ENCODE results near the gene SHC4. TPM values are rescaled to one million over a fixed set of nuclear protein-coding genes. Genes with fewer than 3 reads are reported as not detected.
A peak's percentile ranks its signal among the peaks of the same experiment; 100 is the strongest.

Gene SHC4
- total and polyA plus RNA-seq, 9 of the 15 experiments (the other 6 are each of a cell fraction or from before 2014, with no cell fraction given) = 0.43 to 1.2 (median 0.67) TPM

DNA sequence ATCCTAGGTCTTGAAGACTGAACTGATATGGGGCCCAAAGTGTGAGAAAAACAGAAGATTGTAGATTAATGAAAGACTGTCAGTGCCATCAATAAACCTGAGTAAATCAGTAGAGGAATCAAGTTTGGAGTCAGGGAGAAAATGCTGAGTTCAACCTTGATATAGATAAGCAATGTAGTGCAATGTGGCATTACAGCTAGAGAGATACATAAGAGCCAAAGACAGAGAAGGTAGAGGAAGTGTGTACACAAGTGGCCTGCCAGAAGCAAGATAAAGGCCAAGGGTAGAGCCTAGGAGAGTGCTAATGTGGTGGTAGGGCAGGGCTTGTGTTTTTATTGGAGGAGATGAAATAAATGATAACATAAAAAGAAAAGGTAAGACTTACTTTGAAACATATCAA, 111.8 kb downstream of the SHC4 start (continued):
- TF ChIP-seq, protein P1, sequence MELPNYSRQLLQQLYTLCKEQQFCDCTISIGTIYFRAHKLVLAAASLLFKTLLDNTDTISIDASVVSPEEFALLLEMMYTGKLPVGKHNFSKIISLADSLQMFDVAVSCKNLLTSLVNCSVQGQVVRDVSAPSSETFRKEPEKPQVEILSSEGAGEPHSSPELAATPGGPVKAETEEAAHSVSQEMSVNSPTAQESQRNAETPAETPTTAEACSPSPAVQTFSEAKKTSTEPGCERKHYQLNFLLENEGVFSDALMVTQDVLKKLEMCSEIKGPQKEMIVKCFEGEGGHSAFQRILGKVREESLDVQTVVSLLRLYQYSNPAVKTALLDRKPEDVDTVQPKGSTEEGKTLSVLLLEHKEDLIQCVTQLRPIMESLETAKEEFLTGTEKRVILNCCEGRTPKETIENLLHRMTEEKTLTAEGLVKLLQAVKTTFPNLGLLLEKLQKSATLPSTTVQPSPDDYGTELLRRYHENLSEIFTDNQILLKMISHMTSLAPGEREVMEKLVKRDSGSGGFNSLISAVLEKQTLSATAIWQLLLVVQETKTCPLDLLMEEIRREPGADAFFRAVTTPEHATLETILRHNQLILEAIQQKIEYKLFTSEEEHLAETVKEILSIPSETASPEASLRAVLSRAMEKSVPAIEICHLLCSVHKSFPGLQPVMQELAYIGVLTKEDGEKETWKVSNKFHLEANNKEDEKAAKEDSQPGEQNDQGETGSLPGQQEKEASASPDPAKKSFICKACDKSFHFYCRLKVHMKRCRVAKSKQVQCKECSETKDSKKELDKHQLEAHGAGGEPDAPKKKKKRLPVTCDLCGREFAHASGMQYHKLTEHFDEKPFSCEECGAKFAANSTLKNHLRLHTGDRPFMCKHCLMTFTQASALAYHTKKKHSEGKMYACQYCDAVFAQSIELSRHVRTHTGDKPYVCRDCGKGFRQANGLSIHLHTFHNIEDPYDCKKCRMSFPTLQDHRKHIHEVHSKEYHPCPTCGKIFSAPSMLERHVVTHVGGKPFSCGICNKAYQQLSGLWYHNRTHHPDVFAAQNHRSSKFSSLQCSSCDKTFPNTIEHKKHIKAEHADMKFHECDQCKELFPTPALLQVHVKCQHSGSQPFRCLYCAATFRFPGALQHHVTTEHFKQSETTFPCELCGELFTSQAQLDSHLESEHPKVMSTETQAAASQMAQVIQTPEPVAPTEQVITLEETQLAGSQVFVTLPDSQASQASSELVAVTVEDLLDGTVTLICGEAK (IDR thresholded peaks at IDR 0.05) = no peak
- TF ChIP-seq, protein P1 (CRISPR knock-in tag; IDR thresholded peaks at IDR 0.05) = no peak
- no peak for TF ChIP-seq PHF20 (IDR thresholded peaks at IDR 0.05; ENCODE audit: partially characterized antibody)
- no peak for TF ChIP-seq THRAP3 (IDR thresholded peaks at IDR 0.05; ENCODE audit: borderline replicate concordance)
- TF ChIP-seq NBN (IDR thresholded peaks at IDR 0.05; ENCODE audit: low read depth) = 0 out of 2 replicates have a peak, but pooled peaks have one; percentile 50
- TF ChIP-seq NR2C2 (CRISPR knock-in tag; IDR thresholded peaks at IDR 0.05) = no peak
- TF ChIP-seq NR2C2 (tag; IDR thresholded peaks at IDR 0.05) = no peak
- TF ChIP-seq, protein P2, sequence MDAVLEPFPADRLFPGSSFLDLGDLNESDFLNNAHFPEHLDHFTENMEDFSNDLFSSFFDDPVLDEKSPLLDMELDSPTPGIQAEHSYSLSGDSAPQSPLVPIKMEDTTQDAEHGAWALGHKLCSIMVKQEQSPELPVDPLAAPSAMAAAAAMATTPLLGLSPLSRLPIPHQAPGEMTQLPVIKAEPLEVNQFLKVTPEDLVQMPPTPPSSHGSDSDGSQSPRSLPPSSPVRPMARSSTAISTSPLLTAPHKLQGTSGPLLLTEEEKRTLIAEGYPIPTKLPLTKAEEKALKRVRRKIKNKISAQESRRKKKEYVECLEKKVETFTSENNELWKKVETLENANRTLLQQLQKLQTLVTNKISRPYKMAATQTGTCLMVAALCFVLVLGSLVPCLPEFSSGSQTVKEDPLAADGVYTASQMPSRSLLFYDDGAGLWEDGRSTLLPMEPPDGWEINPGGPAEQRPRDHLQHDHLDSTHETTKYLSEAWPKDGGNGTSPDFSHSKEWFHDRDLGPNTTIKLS (IDR thresholded peaks at IDR 0.05; ENCODE audit: borderline replicate concordance, low read depth) = no peak
- peak; percentile 96 for TF ChIP-seq DPF2 (IDR thresholded peaks at IDR 0.05)
- peak; percentile 20; the same call in 1 of the 2 replicates for TF ChIP-seq STAT5A (IDR thresholded peaks at IDR 0.05; ENCODE audit: borderline replicate concordance, low read length)
- TF ChIP-seq BRCA1 (IDR thresholded peaks at IDR 0.05) = no peak
- no peak for TF ChIP-seq BRCA1 (CRISPR knock-in tag; IDR thresholded peaks at IDR 0.05)
- TF ChIP-seq SMARCE1 (IDR thresholded peaks at IDR 0.05) = peak; percentile 87
- TF ChIP-seq, protein P3, sequence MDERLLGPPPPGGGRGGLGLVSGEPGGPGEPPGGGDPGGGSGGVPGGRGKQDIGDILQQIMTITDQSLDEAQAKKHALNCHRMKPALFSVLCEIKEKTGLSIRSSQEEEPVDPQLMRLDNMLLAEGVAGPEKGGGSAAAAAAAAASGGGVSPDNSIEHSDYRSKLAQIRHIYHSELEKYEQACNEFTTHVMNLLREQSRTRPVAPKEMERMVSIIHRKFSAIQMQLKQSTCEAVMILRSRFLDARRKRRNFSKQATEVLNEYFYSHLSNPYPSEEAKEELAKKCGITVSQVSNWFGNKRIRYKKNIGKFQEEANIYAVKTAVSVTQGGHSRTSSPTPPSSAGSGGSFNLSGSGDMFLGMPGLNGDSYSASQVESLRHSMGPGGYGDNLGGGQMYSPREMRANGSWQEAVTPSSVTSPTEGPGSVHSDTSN (CRISPR knock-in tag; IDR thresholded peaks at IDR 0.05; ENCODE audit: low read depth) = no peak
- TF ChIP-seq, protein P3 (tag; conservative IDR thresholded peaks at IDR 0.05; ENCODE audit: low read depth) = peak; percentile 57

All from K562 (cell line).